Measurements from ENCODE around the gene FRMD1.

FRMD1 gene

DNA sequence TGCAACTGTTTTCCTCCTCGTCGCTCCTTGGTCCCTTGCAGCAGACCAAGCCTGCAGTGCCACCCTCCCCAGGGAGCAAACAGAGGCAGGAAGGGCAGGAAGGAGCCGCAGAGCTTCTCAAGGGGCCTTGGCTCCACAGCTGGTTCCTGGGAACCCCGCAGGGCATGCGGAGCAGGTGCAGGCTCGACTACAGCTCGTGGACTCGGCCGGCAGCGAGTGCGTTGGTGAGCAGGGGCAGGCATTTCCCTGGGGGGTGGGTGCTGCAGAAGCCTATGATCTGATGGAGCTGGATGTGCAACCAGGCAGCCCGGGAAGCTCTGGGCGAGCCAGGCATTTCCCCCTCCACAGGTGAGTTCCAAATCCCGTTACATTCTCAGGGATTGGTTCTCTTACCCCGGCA, 37.1 kb downstream of the FRMD1 start:
- Histone ChIP-seq H3K4me1 (ENCODE audit: control insufficient read depth in 1 of 2, insufficient read depth in 1 of 2, low read depth in 1 of 2, low read length in 1 of 2) (no peaks in the 10 kb centered on the region), H3K4me3 (ENCODE audit: low read depth in 1 of 2, low read length in 1 of 2) (no peak overlapping the region), H3K27me3 (peaks cover 10% of the 10 kb centered on the region), H3K36me3 (no peaks in the 10 kb centered on the region), H3K9me3 (peaks cover 20% of the 10 kb centered on the region), H3K27ac (no peak overlapping the region)
- TF ChIP-seq, protein P1, sequence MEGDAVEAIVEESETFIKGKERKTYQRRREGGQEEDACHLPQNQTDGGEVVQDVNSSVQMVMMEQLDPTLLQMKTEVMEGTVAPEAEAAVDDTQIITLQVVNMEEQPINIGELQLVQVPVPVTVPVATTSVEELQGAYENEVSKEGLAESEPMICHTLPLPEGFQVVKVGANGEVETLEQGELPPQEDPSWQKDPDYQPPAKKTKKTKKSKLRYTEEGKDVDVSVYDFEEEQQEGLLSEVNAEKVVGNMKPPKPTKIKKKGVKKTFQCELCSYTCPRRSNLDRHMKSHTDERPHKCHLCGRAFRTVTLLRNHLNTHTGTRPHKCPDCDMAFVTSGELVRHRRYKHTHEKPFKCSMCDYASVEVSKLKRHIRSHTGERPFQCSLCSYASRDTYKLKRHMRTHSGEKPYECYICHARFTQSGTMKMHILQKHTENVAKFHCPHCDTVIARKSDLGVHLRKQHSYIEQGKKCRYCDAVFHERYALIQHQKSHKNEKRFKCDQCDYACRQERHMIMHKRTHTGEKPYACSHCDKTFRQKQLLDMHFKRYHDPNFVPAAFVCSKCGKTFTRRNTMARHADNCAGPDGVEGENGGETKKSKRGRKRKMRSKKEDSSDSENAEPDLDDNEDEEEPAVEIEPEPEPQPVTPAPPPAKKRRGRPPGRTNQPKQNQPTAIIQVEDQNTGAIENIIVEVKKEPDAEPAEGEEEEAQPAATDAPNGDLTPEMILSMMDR (IDR thresholded peaks at IDR 0.05): no peak

DNA sequence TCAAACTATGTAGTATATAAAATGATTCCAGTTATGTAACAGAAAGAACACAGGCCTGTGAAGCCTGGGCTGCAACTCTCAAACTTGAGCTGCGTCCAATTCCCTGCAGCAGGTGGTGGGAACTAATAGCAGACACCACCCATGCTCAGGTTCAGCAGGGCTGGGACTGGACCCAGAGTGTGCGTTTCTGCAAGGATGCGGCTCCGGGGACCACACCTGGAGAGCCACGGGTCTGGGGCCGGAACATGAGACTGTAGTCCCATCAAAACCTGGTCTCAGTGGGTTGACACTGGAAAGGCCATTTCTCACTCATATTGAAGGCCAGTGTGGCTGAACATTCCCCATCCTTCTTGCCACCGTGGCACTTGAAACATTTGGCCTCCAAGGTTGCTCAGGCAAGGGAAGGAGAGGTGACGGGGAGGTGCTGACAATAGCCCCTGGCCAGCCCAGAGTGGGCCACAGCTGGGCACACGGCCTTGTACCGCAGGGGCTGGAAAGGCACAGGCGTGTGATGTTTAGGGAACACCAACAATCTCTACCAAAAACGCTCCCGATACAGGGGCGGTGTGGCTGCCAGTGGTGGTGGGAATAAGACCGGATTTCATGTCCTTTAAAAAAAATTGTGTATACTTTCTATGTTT, 38.0 kb downstream of the FRMD1 start:
- Histone ChIP-seq H3K27me3 (peaks cover 19% of the 10 kb centered on the region), H3K27ac (no peak overlapping the region), H3K9me3 (peaks cover 20% of the 10 kb centered on the region), H3K4me3 (ENCODE audit: low read depth in 1 of 2, low read length in 1 of 2) (no peak overlapping the region), H3K36me3 (no peaks in the 10 kb centered on the region), H3K4me1 (ENCODE audit: control insufficient read depth in 1 of 2, insufficient read depth in 1 of 2, low read depth in 1 of 2, low read length in 1 of 2) (no peaks in the 10 kb centered on the region)
- TF ChIP-seq, protein P1 (IDR thresholded peaks at IDR 0.05): no peak

DNA sequence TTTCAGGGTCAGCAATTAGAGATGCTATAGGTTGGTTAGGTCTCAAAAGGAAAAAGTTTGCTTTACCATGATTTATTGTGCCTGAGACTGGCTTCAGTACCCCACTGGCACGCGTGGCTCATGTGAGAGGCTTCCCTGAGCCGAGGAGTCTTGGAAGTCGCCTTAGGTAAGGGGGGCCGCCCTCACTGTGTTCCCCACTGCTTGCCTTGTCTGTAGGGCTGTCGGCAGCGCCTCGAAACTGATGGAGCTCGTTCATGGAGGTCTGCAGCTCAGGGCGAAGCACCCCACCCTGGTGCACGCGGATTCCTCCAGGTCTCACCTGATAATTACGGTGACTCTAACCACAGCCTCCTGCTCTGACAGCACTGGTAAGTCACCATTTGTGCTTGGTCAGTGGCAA, 39.2 kb downstream of the FRMD1 start:
- no peak overlapping the region for H3K4me3 ChIP-seq (ENCODE audit: low read depth in 1 of 2, low read length in 1 of 2)
- H3K36me3 ChIP-seq: no peaks in the 10 kb centered on the region
- H3K4me1 ChIP-seq (ENCODE audit: control insufficient read depth in 1 of 2, insufficient read depth in 1 of 2, low read depth in 1 of 2, low read length in 1 of 2): no peaks in the 10 kb centered on the region
- no peak overlapping the region for H3K27ac ChIP-seq
- peaks cover 30% of the 10 kb centered on the region for H3K27me3 ChIP-seq
- peaks cover 20% of the 10 kb centered on the region for H3K9me3 ChIP-seq
- TF ChIP-seq, protein P1 (IDR thresholded peaks at IDR 0.05): no peak

DNA sequence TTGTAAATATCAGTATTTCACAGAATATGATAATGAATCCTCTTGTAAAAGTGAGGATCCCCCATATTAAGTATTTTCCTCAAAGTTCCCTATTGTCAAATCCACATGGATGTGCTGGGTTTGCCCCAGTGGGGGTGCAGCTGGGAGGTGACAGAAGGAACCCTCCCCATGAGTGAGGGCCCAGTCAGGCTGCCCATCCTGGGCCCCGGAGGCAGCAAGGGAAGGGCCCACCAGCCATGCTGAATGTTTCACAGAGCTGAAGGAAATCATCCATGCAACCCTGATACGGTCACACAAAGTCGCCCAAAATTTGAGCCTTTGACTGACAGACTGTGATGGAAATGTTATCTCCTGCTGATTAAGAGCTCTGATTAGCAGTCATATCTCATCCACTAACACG, 39.7 kb downstream of the FRMD1 start:
- TF ChIP-seq, protein P1 (IDR thresholded peaks at IDR 0.05): no peak
- no peak overlapping the region for H3K27ac ChIP-seq
- H3K36me3 ChIP-seq: no peaks in the 10 kb centered on the region
- no peaks in the 10 kb centered on the region for H3K4me1 ChIP-seq (ENCODE audit: control insufficient read depth in 1 of 2, insufficient read depth in 1 of 2, low read depth in 1 of 2, low read length in 1 of 2)
- H3K4me3 ChIP-seq (ENCODE audit: low read depth in 1 of 2, low read length in 1 of 2): no peak overlapping the region
- peaks cover 20% of the 10 kb centered on the region for H3K9me3 ChIP-seq
- H3K27me3 ChIP-seq: peaks cover 36% of the 10 kb centered on the region

DNA sequence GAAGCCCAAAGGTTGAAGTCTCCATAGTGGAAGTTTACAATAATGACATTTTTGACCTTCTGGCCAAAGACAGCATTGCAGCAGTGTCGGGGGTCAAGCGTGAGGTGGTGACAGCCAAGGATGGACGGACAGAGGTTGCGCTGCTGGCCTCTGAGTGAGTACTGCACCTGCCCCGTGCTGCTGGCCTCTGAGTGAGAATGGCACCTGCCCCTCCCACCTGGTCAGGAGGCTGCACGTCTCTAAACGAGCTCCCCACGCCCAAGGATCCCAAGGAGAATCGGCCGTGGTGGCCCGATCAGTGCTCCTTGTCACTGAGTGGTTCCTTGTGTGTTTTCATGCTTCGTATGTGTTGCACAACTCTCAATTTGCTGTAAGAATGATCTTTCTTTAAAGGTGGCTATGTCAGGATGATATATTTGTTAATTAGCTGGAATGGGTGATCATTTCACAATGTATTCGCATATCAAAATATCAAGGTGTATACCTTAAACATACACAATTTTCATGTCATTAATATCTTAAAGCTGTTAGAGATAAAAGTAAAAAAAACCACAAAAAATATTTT, 40.4 kb downstream of the FRMD1 start:
- no peaks in the 10 kb centered on the region for H3K36me3 ChIP-seq
- TF ChIP-seq, protein P1 (IDR thresholded peaks at IDR 0.05): no peak
- H3K9me3 ChIP-seq: peaks cover 20% of the 10 kb centered on the region
- no peak overlapping the region for H3K4me3 ChIP-seq (ENCODE audit: low read depth in 1 of 2, low read length in 1 of 2)
- peaks cover 42% of the 10 kb centered on the region for H3K27me3 ChIP-seq
- H3K27ac ChIP-seq: no peak overlapping the region
- no peaks in the 10 kb centered on the region for H3K4me1 ChIP-seq (ENCODE audit: control insufficient read depth in 1 of 2, insufficient read depth in 1 of 2, low read depth in 1 of 2, low read length in 1 of 2)

All from neutrophil (primary cell).